Measurements from ENCODE around the gene MIER2.

MIER2 gene

GRCh38 chr19:328025-328505 is 16.5 kb downstream of the MIER2 start:
- no peak for DNase-seq

- no peak for DNase-seq
Observed at GRCh38 chr19:327291-328024, 17.1 kb downstream of the MIER2 start.

GRCh38 chr19:326871-327270 is 17.7 kb downstream of the MIER2 start:
- DNase-seq, result no peak

GRCh38 chr19:325937-326565 is 18.5 kb downstream of the MIER2 start:
- no peak for DNase-seq

- no peak for DNase-seq
Observed at GRCh38 chr19:325173-325936, 19.2 kb downstream of the MIER2 start.

- DNase-seq, result no peak
Observed at GRCh38 chr19:324716-325115, 19.9 kb downstream of the MIER2 start.

- DNase-seq, result no peak
Observed at GRCh38 chr19:322616-323015, 22.0 kb downstream of the MIER2 start.

- DNase-seq, result no peak
Observed at GRCh38 chr19:318509-318774, 26.2 kb downstream of the MIER2 start.

- DNase-seq, result no peak
Observed at GRCh38 chr19:317710-318508, 26.7 kb downstream of the MIER2 start.

- no peak for DNase-seq
Observed at GRCh38 chr19:315811-316210, 28.8 kb downstream of the MIER2 start.

GRCh38 chr19:313988-314815 is 30.4 kb downstream of the MIER2 start:
- no peak for DNase-seq

GRCh38 chr19:313169-313987 is 31.2 kb downstream of the MIER2 start:
- DNase-seq, result no peak

GRCh38 chr19:311813-312261 is 32.8 kb downstream of the MIER2 start:
- no peak for DNase-seq

GRCh38 chr19:310781-311496 is 33.7 kb downstream of the MIER2 start:
- no peak for DNase-seq

GRCh38 chr19:310141-310651 is 34.4 kb downstream of the MIER2 start:
- no peak for DNase-seq

GRCh38 chr19:309206-309565 is 35.4 kb downstream of the MIER2 start:
- no peak for DNase-seq

GRCh38 chr19:308471-309205 is 36.0 kb downstream of the MIER2 start:
- no peak for DNase-seq

GRCh38 chr19:307793-308420 is 36.7 kb downstream of the MIER2 start:
- DNase-seq, result no peak

- DNase-seq, result no peak
Observed at GRCh38 chr19:307111-307531, 37.5 kb downstream of the MIER2 start.
